HTERT RPE-1 (cell line): ENCODE data around the gene LRTM2.

Experiments
- in situ Hi-C: fragments of 300-500 bp; cut with MboI; formaldehyde crosslinking; loops from 4 replicates; pipeline ENCODE4 v1.14.3; 2020; ENCODE audit warnings: low sequenced_read_pairs

Gene LRTM2

DNA sequence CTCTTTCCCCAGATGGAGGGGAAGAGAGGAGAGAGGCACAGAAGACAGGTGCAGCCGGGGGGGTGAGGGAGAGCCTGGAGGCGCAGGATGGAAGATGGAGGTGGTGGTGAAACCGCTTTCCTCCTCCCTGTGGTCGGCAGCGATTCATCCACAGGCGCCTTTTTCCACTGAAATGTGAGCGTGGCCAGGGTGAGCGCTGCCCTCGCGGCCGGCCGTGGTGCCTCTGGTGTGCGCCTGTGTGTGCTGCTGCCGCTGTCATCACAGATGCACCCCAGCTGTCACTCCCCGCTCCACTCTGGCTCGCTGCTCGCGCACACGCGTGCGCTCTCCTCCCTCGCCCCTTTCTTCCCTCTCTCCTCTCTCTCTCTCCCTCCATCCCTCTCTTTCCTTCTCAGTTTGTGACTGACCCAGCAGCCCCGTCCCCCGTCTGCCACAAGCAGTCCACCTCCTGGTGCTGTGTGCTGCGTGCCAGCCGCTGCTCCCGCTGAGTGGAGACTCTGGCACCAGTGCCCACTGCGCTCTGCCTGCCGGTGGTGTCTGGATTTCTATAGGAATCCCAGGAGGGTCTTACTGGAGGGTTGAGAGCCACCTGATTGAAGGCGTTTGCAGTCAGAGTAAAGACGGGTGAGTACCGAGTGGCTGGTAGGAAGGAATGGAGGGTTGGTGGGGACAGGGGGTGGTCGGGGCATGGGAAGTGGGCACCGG lies at the start of gene LRTM2:
Gene LRTM2, plus strand, starts transcription at position 375 of the 705 bp plus-strand sequence. CDS start 7,584 bp downstream, outside the sequence.
- in situ Hi-C loops = no loop called here

DNA sequence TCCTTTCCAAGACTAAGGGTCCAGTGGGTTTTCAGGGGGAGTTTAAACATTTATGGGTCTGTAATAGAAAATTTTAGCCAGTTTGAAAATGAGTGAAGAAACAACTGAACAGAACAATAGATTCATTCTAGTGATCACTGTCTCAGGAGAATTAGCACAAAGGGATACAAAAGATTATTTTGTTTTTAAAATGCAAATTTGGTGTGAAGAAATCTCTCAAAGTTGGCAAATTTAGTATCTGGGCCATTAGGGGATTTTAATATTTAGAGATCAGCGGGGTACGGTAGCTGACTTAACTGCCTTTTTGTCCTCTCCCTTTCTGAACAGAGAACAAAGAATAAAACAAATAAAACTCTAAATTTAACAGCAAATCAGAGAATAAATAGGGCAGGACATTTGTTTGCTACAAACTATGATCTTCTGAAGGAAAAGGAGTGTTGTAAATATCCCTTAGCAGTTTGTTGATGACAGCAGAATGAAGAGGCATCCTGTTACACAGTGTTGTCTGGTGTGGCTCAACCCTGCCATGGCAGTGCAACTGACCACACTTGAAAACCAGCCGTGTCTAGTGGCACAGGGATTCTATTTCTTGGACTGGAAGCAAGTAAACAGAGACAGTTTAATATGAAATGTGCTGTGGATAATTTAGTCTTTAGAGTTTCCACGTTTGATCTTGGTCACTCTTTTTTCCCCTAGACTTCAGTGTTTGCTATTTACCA lies 46.3 kb upstream of the LRTM2 start:
- in situ Hi-C loops = no loop called here

DNA sequence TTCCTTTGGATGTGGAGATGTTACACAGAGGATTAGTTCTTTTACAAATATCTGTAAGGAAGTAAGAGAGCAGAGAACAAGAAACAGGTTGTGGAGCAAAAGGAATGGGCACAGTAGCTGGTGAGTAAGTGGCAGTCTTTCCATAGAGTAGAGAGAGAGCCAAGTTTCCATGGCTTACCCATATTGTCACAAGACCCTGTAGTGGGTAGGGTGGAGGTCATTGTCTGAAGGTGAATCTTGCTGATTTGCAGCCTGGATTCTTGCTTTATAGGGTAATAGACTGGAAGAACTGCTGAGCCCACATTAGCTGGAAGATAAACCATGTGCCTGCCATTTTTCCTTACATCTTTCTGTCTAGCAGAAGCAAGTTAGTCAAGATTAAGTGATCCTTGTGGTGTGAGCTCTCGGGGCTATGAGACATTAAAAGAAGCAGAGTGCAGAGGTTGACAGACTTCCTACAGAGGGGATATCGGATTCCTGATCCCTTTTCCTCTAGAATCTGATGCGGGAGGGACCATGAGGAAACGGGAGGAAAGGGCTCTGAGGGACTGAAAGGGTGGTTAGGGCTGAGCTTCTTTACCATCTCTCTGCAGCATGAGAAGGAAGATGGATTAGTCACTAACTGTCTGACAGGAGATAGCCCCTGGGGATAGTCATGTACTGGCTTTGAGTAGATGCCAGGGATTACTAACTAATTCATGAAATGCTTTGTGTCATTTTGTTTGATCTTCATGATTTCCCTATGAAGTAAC lies 44.0 kb upstream of the LRTM2 start:
- in situ Hi-C loops = no loop called here

DNA sequence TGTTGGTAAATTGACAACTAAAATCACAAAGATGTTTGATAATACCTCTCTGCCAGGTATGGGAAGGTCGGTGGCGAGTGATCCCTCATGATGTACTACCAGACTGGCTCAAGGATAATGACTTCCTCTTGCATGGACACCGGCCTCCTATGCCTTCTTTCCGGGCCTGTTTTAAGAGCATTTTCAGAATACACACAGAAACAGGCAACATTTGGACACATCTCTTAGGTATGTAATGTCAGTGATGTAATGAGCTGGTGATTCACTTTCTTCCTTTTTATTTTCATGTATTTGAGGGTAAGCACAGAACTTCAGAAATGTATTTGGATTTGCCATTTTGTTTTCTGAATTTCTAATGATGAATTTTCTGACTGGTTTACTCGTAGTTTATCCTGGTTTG lies 42.6 kb upstream of the LRTM2 start:
- in situ Hi-C loops = no loop called here

DNA sequence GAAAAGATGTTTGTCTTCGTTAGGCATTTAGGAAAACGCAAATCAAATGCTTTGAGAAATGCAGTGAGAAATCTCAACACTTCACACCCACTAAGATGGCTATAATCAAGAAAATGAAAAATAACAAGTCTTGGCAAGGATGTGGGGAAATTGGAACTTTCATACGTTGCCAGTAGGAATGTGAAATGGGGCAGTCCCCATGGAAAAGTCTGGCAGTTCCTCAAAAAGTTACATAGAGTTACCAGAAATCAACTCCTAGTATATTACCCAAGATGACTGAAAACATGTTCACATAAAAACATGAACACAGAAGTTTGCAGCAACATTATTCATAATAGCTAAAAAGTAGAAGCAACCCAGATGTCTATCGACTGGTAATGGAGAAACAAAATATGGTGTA lies 41.5 kb upstream of the LRTM2 start:
- in situ Hi-C loops = no loop called here

DNA sequence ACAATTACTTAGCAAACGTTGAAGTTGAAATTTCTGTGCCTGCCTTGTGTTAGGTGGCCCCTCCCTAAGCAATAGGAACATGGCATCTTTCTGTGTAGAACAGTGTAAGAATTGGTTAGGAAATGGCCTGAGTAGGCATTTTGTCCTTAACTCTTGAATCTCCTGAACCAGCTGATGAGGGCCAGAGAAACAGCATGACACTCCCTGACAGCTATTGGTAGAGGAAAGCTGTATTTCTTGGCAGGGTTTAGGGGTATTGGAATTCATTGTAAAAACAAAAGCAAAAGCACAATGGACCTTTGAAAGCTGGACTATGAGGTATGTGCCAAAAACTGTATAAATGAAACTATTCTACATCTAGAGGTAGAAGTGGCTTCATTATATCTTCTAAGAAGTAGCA lies 40.6 kb upstream of the LRTM2 start:
- in situ Hi-C loops = no loop called here

DNA sequence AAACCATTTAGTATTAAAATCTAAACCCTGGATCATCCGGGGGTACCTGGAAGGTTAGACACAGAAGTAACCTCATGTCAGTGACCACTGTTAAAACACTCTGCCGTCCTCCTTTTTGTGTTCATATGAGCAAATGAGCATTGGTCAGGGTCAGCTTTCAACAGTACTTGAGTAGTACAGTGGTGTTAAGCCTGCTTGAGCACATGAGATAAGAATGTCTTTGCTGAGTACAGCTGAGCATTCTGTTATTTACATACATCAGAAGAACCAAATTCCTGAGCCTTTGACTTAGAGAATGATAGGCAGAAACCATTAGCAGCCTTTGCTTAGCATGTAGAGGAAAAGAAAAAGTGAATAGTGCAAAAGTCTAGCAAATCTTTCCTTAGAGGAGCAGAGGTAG lies 38.6 kb upstream of the LRTM2 start:
- in situ Hi-C loops = no loop called here

DNA sequence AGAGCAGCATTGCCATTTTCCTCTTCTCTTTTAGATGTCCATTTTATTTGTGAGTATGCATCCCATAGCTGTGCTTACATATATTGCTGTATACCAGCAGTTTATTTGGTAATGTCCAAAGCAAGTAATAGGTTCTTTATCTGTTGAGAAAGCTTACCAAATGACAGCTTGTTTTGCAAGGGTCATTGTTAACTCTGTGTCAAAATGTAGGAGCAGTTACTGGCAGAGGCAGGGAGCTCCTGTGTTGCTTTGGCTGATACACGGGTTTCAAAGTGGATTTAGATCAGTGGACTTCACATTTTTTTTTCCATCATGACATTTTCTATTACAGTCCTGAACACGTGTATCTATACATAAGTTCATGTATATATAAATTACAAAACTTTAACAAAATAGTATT lies 38.1 kb upstream of the LRTM2 start:
- in situ Hi-C loops = no loop called here

DNA sequence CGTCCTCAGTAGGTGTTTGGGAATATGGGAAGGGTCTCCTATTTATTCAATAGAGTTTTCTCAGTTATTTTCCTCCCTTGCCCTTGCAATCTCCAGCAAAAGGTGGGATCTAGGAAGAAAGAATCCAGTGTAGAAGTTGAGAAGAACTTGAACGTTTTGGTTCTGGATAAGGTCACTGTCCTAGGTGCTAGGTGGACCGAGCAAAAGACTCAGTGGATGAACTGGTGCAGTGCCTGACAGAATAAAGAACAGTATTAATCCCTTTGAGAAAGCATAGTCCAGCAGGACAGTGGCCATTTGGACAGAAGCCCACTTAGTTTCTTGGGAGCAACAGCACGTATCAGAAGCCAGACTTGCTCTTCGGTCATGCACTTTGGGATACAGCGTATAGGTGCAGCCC lies 32.7 kb upstream of the LRTM2 start:
- in situ Hi-C loops = no loop called here

DNA sequence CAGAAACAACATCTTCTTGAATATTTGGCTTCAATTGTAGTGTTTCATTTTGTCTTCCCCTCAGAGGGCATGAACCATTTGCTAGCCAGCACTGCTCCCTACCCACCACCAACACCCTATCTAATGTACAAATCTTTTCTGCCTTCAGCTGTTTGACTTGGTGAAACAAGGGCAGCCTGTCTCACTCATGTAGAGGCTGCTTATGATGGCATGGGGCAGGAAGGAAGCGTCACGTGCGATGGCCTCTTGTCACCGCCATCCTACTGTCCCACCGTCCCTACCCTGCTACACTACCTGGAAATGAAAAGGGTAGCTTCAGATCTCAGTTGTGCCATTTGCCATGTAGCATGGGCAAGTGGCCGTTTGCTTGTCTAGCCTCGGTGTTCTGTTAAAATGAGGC lies 29.9 kb upstream of the LRTM2 start:
- in situ Hi-C loops = no loop called here

DNA sequence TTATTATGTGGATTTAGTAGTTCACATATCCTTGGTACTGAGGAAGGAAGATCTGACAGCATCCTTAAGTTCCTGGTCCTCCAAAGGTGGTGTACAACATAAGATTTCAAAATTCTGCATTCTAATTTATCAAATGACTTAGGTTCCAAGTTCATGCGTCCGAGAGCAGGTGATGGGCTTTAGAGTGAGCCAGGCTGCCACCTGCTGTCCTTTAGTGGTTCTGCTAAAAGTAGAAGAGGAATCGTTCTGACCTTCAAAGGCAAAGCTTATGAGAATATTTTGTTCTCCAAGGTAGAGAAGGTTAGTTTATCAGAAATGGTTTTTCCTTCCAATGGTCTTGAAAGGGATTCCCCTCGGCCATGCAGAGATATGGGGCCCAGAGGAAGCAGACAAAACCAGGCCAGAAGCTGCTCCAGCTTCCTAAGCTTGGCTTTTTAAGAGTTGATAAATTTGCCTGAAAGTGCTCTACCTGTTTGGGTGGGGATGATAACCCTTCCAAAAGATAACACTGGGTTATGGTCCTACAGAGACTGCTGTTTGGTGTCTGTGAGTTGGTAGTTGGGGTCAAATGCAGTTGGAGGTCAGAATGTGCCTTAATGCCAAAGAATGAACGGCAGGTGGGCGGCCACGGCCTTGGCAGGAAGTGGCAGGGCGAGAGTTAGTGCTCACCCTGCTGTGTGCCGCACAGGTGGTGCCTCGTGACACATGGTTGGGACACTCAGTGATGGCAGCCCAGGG lies 29.1 kb upstream of the LRTM2 start:
- in situ Hi-C loops = no loop called here

DNA sequence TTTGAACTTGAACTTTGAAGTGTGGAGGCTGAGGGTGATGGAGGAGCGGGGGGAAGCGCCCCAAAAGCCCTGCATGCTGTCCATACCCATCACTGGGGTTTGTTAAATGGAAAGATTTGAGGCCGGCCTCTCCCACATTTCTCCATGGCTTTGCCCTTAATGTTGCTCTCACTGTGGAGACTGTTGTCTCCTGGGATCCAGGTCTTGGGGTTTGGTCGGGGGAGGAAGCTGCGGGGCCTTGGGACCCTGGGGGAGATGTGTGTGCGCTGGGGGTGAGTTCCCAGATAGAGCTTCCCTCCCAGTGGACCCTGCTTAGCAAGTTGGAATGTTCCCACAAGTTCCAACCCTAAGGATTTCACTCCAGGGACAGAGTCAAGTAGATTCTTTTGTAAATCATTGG lies 28.0 kb upstream of the LRTM2 start:
- in situ Hi-C loops = no loop called here

DNA sequence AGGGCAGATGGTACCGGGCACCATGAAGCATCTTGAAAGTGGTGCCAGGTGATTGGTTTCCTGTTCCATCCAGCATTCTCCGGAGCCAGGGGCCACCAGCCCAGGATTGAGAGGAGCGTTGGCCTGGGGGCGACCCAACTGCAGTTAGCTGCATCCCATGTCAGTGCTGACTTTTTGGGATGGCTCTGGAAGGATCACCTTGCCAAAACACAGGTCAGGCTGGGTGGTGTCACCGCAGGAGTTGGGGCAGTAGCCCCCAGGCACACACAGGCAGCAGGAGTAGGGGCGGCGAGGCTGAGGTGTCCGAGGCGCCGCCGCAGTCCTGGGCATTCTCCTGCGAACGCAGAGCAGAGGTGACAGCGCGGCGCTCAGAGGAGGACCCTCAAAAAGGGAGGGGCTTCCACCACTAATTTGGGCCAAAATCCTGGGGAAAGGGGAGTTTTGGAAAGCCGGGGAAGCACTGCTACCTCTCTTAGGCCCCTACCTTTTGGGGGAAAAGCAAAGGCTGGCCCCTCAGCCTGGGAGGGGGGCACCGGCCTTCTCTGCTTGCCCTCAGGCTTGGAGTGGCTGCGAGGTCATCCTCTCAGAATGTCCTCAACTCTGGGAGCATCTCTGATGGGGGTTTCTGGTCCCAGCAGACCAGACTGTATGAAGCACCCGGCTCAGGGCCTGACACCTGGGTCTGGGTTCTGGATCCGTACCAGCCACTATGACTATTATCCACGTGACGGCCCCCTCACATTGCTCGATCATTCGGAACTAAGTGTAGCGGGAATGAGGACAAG lies 26.7 kb upstream of the LRTM2 start:
- in situ Hi-C loops = no loop called here

DNA sequence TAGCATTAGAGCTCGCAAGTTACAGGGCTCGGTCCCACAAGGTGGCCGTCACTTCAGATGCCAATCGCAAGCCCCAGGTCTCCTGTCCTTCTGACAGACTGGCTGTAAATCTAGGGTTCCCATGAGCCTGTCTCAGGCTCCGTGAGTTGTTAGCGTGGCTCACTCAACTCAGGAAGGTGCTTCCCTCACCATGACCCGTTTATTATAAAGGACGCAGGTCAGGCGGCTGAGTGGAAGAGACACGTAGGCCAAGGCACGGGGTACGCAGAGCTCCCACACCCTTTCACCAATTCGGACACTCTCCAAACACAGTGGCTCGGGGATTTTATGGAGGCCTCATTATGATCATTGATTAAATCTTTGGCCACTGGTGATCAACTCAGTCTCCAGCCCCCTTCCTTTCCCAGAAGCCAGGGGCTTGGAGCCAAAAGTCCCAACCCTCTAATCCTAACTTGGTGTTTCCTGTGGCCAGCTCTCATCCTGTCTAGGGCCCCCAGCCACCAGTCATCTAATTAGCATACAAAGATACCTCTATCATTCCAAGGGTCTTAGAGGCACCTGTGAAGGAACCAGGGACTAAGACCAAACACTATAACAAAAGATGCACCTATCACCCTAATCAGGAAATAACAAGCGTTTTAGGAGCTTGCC lies 25.8 kb upstream of the LRTM2 start:
- in situ Hi-C loops = no loop called here

DNA sequence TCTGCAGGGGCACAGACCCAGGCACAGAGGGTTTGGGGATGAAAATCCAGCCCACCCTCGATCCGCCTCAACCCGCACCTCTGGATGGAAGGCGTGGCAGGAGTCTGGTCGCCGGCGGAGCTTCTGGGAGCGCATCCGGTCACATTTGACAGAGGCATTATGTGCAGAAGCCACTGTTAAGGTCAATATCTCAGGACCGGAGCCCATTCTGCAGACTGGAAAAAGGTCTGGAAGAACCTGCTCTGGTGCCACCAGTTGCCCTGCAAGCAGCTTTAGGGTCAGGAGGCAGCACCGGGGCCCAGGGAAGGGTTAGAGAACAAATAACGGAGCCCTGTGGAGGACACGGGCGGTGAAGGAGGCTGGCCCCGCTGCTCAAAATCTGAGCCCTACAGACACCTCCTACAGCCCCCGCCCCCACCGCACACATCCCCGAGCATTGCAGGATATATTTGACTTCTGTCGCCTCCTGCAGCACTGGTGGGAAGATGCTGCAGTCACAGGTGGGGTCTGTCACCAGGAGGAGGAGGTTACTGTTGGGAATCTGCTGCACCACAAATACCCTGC lies 25.1 kb upstream of the LRTM2 start:
- in situ Hi-C loops = no loop called here

DNA sequence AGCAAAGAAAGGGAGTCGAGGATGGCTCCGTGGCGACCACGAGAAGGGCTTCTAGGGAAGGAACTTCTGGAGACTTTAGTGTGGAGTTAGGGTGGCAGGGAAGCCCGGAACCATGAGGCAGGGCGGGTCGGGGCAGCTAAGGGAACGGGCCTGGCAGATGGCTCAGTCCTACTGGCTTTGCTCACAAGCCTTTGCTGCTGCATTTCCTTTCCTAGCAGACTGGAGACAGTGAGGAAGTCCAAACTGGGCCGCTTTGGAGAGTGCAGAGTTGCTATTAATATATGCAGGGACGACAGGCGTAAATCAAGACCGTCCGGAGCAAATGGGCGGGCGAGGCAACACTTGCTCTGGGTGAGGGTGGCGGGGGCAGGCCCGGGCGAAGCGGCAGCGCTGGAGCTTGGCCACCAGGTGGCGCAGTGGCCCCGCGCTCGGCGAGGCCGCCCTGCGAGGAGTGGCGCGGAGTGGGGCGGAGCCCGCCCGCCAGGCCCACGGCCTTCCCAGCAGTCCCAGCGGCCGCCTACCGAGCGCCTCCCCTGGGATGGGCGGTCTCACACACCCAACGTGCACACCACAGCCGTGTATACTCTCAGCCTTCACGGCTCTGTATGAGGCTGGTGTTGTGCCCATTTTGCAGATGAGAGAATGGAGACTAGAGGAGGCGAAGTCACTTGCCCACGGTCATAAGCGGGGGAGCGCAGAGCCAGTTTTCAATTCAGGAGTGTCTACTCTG lies 24.4 kb upstream of the LRTM2 start:
- in situ Hi-C loops = no loop called here

DNA sequence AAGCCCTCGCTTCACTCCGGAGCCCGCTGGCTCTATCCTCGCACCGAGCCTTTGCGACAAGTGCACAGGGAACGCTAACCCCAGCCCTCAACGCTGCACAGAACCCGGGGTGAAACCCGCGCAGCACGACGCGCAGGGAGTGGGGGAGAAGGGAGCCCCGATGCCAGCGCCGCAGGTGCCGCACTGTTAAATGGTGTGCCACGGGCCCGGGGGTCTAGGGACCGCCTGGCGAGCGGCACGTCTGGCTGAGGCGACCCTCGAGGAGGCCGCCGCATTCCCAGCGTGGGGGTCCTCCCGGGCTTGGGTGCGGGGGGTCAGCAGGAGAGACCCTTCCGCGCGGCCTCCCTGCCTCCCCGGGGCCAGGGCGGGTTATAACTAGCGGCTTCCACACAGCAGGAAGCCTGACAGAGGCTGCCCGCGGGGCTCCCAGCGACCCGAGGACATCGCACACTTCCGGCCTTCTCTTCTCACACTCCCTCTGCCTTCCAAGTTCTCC lies 23.8 kb upstream of the LRTM2 start:
- in situ Hi-C loops = no loop called here

DNA sequence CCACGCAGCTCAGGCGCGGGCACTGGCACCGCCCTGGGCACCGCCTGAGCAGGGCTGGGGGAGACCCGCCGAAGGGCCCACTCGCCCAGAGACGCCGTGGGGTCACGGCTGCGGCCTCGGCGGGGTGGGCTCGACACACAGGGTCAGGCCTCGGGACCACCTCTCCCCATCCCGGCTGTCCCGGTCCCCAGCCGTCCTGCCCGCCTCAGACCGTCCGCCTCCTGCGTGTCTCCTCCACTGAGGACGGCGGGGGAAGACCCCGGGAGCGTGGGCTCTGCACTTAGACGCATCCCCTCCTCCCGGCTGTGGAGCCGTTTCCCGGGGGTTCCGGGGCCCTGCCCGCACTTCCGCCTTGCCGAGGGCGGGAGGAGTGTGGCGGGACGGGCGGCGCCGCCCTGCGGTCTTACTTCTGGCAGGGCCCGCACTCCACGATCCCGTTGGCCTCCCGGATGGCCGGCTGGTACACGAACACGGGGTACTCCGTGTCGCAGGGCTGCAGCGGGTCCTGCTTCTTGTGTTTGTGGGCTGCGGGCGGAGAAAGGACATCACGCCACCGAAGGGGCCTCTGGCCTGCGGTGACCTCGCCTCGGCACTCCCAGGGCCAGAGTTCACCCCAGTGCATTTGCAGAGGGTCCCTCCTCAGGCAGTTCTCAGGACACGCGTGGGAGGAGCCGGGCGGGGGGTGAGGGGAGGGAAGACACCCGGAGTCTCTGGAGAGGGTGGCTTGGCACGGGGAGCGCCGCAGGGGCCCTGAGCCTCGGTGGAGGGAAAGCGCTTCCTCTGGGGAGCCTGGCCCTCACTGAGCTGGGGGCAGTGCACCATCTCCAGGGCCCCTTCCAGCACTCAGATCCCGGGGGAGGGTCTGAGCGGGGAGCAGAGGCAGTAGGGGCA lies 23.1 kb upstream of the LRTM2 start:
- in situ Hi-C loops = no loop called here
